PC-9 (cell line): ENCODE data around the gene PRDM16.

Experiments
- CTCF ChIP-seq: fragments of 200-600 bp; sonication (generic); conservative IDR thresholded peaks from 2 replicates; pipeline ENCODE4 v1.6.1; 2017; ENCODE audit warnings: mixed run types, antibody characterized with exemption, mild to moderate bottlenecking, moderate library complexity
- EZH2 ChIP-seq: fragments of 200-600 bp; sonication (generic); IDR thresholded peaks from 2 replicates; pipeline ENCODE4 v1.8.0; 2017; ENCODE audit warnings: antibody characterized with exemption, low read depth

- no peak for TF ChIP-seq CTCF
- TF ChIP-seq EZH2, result no peak
Measured at GRCh38 chr1:3162322-3162882, 93.4 kb downstream of the PRDM16 start.
